Osteoblast (primary cell): ENCODE measurements around the gene GDPD4. TPM values are rescaled to one million over a fixed set of nuclear protein-coding genes. Genes with fewer than 3 reads are reported as not detected.

Experiments
- DNase-seq: peaks from one replicate; pipeline ENCODE4 v3.0.0; 2011; ENCODE audit warnings: low spot score, mixed read lengths; ENCODE audit not compliant: insufficient read length; ENCODE audit errors: missing footprints
- H2AFZ ChIP-seq: 2 replicates; pipeline ENCODE4 v1.6.0; 2011; ENCODE audit warnings: mild to moderate bottlenecking, low read length
- H3K27ac ChIP-seq: 2 replicates; pipeline ENCODE4 v1.5.1; 2011; ENCODE audit warnings: mild to moderate bottlenecking, low read depth, low read length, moderate library complexity
- H3K27me3 ChIP-seq: 2 replicates; pipeline ENCODE4 v1.6.0; 2012; ENCODE audit warnings: mild to moderate bottlenecking, control low read depth, inconsistent platforms, low read length, moderate library complexity; ENCODE audit not compliant: insufficient read depth
- H3K36me3 ChIP-seq: 2 replicates; pipeline ENCODE4 v1.5.1; 2011; ENCODE audit warnings: mild to moderate bottlenecking, low read length, control low read depth, moderate library complexity; ENCODE audit not compliant: insufficient read depth
- H3K4me1 ChIP-seq: 2 replicates; pipeline ENCODE4 v1.5.1; 2011; ENCODE audit warnings: mild to moderate bottlenecking, low read length, control low read depth, moderate library complexity; ENCODE audit not compliant: insufficient read depth
- H3K4me2 ChIP-seq: 2 replicates; pipeline ENCODE4 v1.6.0; 2011; ENCODE audit warnings: mild to moderate bottlenecking, low read length; ENCODE audit not compliant: insufficient read depth
- H3K4me3 ChIP-seq: fragments of 200-600 bp; sonication (generic); 3 replicates; pipeline ENCODE4 v1.5.1; 2012; ENCODE audit warnings: mild to moderate bottlenecking, low read length, inconsistent platforms; ENCODE audit not compliant: insufficient read depth
- H3K79me2 ChIP-seq: 2 replicates; pipeline ENCODE4 v1.6.0; 2012; ENCODE audit warnings: mild to moderate bottlenecking, low read length, control low read depth, inconsistent platforms; ENCODE audit not compliant: insufficient read depth
- H3K9me3 ChIP-seq: 2 replicates; pipeline ENCODE4 v1.5.1; 2011; ENCODE audit warnings: low read depth, low read length, control low read depth
- H4K20me1 ChIP-seq: 2 replicates; pipeline ENCODE4 v1.6.0; 2012; ENCODE audit warnings: mild to moderate bottlenecking, low read length, control low read depth; ENCODE audit not compliant: insufficient read depth
- total RNA-seq: library from RNA; depleted of rRNA; stranded (reverse); fragments of >200 nt; gene quantifications from 2 replicates; pipeline ENCODE4 v1.2.3, GENCODE V29; 2012
- TF ChIP-seq, protein P1 (sequence below): IDR thresholded peaks from 2 replicates; pipeline ENCODE4 v1.5.1; 2011; ENCODE audit warnings: mild to moderate bottlenecking, low read depth, low read length, moderate library complexity; ENCODE audit errors: extremely low read depth

Gene GDPD4
- total RNA-seq, 1 donor, result not detected

DNA sequence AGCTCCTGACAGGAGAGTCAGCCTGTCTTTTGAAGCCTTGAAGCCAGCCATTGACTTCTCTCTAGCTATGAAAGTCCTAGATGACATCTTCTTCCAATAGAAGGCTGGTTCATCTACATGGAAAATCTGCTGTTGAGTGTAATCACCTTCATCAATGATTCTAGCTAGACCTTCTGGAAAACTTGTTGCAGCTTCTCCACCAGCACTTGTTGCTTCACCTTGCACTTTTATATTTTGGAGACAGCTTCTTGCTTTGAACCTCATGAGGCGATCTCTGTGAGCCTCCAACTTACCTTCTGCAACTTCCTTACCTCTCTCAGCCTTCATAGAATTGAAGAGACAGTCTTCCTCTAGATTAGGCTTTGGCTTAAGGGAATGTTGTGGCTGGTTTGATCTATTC is 115.2 kb downstream of the GDPD4 start:
- Histone ChIP-seq H3K27me3 (no peaks in the 10 kb centered on the region), H3K4me3 (no peak overlapping the region), H4K20me1 (no peaks in the 10 kb centered on the region), H3K27ac (no peak overlapping the region), H3K4me1 (no peaks in the 10 kb centered on the region), H3K36me3 (no peaks in the 10 kb centered on the region), H3K79me2 (no peaks in the 10 kb centered on the region), H2AFZ (no peak overlapping the region), H3K4me2 (no peak overlapping the region), H3K9me3 (no peaks in the 10 kb centered on the region)
- DNase-seq, result no peak
- TF ChIP-seq, protein P1, sequence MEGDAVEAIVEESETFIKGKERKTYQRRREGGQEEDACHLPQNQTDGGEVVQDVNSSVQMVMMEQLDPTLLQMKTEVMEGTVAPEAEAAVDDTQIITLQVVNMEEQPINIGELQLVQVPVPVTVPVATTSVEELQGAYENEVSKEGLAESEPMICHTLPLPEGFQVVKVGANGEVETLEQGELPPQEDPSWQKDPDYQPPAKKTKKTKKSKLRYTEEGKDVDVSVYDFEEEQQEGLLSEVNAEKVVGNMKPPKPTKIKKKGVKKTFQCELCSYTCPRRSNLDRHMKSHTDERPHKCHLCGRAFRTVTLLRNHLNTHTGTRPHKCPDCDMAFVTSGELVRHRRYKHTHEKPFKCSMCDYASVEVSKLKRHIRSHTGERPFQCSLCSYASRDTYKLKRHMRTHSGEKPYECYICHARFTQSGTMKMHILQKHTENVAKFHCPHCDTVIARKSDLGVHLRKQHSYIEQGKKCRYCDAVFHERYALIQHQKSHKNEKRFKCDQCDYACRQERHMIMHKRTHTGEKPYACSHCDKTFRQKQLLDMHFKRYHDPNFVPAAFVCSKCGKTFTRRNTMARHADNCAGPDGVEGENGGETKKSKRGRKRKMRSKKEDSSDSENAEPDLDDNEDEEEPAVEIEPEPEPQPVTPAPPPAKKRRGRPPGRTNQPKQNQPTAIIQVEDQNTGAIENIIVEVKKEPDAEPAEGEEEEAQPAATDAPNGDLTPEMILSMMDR, result no peak

DNA sequence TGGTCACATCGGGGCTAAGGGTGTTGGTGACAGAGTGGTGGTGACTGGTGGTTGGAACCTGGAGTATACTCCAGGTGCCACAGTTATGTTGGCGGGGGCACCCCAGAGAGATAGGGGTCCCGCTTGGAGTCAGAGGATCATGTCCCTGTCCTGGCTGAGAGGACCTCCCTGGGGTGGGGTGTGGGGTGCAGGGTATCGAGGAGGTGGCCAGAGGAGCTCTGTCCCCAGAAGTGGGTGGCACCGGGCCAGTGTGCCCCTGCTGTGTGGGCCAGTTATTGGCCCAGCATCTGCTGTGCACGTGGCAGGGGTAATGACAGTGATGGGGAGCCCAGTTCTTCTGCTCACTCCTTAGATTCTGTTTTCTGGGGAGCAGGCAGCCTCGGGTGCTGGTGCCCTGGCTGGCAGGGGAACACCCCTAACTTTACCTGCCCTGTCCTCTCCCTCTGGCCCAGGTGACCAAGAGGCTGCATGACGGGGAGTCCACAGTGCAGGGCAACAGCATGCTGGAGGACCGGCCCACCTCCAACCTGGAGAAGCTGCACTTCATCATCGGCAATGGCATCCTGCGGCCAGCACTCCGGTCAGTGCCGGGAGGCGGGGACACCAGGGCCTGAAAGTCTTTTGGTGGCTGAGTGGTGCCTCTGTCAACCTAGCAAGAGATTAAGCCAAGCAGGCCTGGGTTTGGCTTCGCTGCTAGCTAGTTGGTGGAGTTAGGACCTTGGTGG is 117.2 kb downstream of the GDPD4 start:
- TF ChIP-seq, protein P1, result no peak
- no peaks in the 10 kb centered on the region for H4K20me1 ChIP-seq
- DNase-seq, result no peak

DNA sequence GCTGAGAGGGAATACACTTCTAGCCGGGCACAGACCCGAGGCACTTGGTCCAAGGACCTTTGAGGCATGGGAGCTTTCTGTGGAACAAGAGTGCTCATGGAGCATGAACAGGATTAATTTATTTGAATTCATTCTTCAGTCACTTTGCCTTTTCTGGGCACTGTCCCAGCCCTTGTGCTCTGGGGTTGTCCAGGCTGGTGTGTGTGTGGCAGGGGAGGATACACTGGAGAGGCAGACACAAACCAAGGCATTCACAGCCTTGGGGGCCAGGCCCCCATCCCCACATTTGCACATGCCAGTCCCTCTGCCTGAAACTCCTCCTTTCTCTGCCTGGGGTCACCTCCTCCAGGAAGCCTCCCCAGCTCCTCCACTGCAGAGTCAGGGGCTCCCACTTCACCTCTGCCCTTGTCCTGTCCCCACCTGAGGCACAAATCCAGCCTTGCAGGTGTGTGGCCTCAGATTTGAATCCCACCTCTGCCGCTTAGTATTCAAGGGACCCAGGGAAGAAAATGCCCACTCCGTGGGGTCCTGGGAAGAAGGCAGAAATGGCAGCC is 118.0 kb downstream of the GDPD4 start:
- no peak overlapping the region for H3K4me3 ChIP-seq
- no peak for DNase-seq
- H3K79me2 ChIP-seq, result no peaks in the 10 kb centered on the region

More for the DNA sequence above, 117.2 kb downstream of the GDPD4 start:
- Histone ChIP-seq H3K79me2 (no peaks in the 10 kb centered on the region), H3K4me3 (no peak overlapping the region), H3K4me1 (no peaks in the 10 kb centered on the region), H3K27ac (no peak overlapping the region), H3K4me2 (no peak overlapping the region), H2AFZ (no peak overlapping the region), H3K9me3 (no peaks in the 10 kb centered on the region), H3K36me3 (no peaks in the 10 kb centered on the region), H3K27me3 (no peaks in the 10 kb centered on the region)

More for the DNA sequence above, 118.0 kb downstream of the GDPD4 start:
- H3K4me2 ChIP-seq, result no peak overlapping the region
- H3K36me3 ChIP-seq, result no peaks in the 10 kb centered on the region
- H3K9me3 ChIP-seq, result no peaks in the 10 kb centered on the region
- no peaks in the 10 kb centered on the region for H3K4me1 ChIP-seq
- TF ChIP-seq, protein P1, result no peak
- H3K27ac ChIP-seq, result no peak overlapping the region
- H4K20me1 ChIP-seq, result no peaks in the 10 kb centered on the region
- H2AFZ ChIP-seq, result no peak overlapping the region
- H3K27me3 ChIP-seq, result no peaks in the 10 kb centered on the region
